NCI-H226 (cell line): ENCODE results near the gene SVIL.
"Not testable (repeated sequence)": the region's sequence is repeated elsewhere in the genome, so short reads cannot be mapped to it uniquely, and the experiment has no call there.

Experiments
- DNase-seq: peaks from one replicate; pipeline ENCODE4 v3.0.0-alpha.2; 2015

Gene SVIL

DNA sequence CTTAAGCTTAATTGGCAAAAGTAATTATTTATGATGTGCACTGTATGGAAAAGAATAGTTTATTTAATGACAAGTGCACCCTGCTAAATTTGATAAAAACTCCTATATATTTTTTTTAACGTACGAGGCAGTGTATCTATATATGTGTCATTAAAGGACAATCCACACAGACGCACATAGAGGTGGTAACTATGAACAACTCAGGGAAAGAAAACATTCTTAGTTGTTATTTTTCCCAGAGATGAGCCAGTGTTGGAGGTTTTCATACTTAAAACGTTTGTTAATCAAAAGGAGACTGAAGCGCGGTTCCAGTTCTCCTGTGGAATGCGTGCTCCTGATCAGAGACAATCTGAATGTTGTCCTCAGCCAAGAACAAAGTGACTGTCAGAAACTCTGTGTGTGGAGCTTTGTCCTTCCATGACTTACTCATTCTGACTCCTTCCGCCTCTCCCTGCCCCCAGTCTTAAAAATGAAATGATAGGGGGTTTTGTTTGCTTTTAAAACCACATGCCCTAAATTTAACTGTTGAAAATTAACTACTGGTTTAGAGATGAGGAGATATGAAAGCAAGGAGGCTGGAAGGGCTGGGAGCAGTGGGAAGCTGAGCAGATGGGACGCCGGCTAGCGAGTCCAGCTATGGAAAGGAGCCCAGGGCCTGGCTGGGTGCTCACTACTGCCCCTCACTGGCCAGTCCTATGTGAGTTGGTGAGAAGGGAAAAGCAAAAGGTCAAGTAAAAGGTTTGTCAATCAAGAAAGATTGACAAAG is 99.6 kb downstream of the SVIL start:
- no peak for DNase-seq

DNA sequence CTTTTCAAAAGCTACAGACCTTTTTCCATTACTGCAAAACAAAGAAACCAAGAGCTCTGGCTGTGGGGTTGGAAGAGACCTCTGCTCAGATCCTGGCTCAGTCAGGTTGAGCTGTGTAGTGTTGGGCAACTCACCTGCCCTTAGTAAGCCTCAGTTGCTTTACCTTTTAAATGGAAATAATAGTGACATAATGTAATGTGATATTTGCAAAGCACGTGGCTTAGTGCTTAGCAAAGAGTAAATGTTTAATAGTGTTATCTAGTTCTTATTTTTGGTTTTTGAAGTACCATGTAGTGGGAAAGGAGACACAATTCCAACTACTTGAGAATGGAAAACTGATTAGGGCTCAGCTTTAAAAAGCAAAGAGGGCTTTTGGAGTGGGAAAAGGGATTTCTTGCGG is 100.2 kb downstream of the SVIL start:
- DNase-seq: no peak

DNA sequence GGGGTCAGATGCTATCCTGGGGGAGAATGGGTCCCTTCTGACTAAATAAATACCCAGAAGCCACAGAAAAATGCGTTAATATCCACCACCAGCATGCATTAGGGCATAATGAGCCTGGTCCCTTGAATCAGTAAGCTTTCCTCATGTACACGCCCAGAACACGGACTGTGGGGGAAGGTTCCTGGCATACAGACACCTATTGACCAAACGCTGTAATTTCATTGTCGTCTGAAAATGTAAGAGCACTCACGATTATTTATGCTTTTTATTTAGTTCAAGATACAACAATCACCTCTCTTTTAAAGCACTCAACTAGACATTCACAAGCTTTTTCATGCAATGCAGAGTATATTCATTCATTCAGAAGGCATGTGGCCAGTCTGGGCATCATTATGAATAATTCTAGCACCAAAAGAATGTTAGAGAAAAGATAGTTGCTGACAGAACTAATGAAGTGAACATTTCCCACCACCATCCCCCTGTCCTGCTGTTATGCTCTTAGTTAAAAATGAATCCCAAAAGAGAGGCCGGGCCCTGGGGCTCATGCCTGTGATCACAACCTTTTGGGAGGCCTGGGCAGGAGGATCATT is 101.0 kb downstream of the SVIL start:
- no peak for DNase-seq

DNA sequence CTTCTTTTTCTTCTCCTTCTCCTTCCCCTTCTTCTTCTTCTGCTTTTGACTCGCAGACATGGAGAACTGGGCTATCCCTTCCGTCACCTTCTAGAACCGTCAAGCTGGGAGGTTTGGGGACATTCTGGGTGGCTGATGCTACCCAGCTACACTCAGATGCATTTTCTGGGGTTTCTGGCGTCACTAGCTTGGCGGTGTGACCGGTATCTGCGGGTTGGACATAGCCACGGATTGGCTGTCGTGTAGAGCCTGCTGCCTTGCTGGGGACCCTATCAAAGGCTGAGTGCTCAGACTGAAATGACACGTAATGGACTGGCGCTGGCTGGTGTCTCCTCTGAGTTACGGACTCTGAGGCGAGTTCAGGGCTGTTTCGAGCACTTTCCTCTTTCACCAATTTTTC is 101.7 kb downstream of the SVIL start:
- DNase-seq: no peak

DNA sequence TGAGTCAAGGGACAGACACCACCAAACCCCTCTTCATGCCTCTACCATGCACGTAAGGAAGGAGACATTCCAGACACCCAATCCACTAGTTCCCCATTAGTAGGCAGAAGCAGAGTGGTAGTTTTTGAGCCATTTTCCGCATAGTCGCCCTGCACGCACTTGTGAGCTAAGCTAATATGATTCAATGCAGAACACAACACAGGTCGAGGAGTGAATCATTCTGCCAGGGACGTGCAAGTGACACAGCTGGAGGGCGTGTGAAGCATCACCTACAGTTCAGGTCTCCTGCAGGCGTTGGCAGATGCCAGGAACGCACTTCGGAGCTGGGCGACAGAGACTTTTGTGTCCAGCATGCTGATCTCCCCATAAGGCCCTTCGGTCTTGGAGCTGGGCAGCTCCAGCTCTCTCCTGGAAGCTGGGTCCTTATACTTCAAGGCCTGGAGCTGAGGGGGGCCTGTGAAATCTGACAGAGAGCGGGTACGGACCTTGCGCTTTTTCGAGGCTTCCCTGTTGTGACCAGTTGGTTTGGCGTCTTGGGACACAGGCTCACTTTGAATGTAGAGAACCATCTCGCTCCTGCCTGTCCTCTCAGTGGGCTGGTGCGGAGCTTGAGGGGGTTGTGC is 102.4 kb downstream of the SVIL start:
- no peak for DNase-seq

DNA sequence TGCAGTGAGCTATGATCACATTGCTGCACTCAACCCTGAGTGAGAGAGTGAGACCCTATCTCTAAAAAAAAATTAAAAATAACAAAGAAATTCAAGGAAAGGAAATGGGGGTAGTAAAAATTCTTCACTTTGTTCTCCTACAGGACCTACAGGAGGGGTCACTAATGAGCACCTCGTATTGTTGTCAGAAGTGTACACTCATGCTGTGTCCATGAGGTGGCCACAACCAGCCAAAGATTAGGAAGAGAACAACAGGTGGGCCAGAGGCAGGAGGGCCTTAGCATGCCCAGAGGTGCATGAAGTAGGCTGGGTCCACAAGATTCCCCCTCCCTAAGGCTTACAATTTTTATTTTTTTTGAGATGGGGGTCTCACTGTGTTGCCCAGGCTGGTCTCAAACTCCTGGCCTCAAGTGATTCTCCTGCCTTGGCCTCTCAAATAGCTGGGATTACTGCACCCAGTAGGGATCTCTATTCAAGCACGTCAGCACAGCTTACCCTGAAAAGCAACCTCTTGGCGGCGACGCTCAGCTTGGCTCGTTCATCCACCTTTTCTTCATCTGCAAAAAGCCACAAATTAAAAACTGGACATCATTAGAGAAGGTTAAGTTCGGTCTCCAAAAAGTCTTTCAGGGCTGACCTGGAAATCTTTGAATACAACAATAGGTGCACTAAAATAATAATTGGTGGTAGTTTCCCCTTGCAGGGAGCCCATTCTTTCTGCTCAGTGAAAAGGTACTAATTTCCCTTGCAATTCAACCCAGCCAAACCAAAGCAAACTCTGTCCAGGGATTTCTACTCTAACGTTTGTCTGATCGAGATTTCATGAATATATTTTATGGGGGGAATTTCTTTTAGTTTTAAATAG is 104.4 kb downstream of the SVIL start:
- DNase-seq: no peak

DNA sequence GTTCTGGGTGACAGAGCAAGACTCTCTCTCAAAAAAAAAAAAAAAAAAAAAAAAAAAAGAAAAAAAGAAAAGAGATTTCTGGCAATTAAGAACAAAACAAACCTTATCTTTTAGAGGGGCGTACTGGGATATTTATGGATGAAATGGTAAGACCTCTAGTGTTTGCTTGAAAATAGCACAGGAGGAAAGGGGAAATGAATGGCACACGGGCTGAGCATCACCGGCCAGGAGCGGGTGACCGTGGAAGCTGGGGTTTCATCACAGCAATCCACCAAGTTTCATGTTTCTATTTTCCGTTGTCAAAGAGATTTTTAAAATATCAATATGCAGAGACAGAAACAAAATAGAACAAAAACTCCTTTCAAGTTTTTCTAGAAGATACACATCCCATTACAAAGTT is 105.6 kb downstream of the SVIL start:
- no peak for DNase-seq

DNA sequence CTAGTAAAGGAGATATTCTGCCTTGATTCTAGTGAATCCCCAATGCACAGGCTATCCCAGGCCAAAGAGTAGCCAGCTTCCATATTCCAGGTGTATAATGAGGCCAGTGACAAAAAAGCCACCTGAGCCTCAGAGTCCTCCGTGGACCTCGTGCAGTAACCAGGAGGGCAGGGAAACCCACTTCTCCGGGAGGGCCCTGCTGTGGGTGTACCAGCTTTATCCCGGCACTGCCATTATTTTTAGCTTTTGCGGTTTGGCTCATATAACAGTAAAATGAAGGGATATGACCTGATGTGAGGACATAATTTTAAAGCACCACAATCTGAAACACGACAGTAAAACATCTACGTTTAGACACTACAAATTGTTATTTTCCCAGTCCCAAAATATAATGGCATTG is 109.0 kb downstream of the SVIL start:
- DNase-seq: no peak

DNA sequence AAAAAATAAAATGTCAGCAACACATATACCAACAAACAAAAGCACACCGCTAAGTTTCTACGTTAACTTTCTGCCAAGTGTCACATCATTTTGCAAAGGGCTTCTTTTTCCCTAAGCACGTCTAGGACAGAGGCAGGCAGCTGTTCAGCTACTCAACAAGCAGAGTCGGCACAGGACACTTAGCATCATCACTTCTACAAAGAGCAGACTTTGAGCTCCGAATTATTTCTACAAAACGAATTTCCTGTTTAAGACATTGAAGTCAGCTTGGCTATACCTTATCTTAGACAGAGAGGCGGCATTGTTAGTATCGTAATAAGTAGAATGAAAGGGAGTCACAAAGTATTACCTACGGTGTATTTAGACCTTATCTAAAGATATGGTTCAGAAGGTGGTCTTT is 110.1 kb downstream of the SVIL start:
- DNase-seq: no peak

DNA sequence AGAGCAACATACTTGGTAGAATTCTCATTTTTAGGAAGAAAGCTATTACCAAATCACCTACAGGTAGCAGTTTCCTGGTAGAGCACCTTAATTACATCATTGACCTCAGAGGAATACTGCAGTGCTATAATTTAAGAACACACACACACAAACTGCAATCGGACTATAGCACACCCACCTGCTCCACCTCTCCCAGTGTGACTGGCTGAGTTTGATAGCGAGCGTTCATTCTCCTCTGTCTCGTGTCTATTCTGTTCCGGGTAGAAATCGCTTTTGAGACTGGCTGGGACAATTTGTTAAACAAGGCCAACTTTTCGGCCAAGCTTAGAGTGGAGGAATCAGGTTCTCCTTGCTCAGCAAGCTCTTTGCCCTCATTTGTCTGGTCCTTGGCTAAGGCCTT is 110.5 kb downstream of the SVIL start:
- DNase-seq: no peak

DNA sequence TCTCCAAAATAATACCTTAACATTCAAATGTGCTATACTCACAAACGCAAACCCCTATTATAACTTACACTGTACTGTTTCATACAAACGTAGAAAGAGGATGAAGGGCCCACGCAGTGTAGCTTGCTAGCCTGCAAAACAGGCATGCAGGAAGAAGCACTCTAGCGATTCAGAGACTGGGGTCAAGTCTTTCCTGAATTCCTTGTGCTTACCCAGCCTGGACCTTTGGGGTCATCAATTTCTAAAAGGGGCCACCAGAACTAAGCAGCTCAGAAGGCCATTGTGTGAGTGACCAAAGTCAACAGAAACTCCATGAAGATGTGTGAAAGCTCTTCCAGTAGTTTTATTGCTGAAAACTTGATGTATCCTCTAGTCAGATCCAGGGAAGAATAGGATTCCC is 111.9 kb downstream of the SVIL start:
- DNase-seq: no peak

DNA sequence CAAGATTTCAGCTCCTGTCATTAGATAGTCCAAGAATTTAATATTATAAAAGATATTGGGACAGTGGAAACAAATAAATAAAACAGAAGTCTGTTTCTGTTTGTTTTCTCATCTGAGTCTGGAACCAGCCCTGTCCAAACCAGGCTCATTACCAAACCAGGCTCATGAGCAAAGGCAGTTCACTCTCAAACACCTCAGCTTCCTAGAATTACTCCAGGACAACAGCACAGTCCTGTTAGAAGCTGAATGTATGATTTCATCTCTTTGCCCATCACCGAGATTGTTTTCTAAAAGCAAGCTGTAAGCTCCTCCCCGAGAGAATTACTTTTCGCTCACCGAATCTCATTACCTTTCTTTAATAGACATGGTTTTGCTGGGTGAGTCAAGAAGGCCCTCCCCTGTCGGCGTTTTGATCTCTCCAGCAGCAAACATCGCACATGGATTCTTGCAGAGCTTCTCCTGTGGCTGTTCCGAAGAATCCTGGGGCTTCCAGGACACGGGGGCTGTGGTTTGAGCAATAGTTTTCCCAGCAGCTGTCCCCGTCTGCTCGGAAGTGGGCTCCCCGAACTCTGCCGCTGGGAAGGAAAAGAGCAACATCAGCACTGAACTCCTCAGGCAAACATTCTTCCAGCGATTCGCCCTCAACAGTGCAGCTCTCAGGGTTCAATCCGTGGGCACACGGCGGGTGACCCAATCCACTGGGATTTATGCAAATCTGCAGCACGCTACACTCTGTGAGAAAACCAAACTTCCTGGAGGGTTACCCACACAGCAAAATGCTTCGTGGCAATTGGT is 112.5 kb downstream of the SVIL start:
- no peak for DNase-seq

DNA sequence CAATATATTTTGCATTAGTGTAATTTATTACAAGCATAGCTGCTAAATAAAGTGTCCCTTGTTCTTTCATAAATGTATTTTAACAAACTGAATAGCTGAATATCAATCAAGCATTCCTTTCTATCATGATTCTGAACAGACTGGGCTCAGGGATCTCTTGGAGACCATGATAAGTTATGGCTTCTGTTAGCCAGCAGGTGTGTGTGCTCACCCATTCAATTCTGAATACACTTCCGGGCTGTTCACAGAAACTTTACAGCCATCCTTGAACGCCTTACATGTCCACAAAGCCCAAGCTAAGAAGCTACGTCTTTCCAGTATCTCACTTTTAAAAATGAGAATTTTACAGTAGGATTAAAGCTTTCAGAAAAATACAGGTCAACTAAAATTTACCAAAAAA is 115.1 kb downstream of the SVIL start:
- DNase-seq: no peak

DNA sequence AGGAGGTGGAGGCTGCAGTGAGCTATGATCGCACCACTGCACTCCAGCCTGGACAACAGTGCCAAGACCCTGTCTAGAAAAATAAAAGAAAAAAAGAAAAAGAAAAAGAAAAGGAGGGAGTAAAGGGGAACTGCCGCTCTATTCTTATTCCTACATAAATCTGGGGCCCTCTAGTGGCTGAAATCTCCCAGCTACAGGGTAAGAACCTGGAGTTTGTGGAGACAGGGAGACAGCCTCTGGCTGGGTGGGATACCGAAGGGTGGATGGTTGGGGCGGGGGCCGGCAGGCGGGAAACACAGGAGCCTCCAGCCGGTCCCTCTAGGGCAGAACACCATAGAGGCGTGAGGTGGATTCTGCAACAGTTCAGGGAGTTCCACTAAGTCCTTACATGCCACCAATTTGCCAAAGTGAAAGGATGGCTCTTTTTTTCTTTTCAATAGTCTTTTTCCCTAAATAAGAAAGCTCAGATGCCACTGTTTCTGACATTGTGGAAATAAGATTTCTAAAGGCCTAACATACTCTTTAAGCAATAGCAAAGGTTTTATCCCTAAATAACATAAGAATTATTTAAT is 117.3 kb downstream of the SVIL start:
- no peak for DNase-seq

DNA sequence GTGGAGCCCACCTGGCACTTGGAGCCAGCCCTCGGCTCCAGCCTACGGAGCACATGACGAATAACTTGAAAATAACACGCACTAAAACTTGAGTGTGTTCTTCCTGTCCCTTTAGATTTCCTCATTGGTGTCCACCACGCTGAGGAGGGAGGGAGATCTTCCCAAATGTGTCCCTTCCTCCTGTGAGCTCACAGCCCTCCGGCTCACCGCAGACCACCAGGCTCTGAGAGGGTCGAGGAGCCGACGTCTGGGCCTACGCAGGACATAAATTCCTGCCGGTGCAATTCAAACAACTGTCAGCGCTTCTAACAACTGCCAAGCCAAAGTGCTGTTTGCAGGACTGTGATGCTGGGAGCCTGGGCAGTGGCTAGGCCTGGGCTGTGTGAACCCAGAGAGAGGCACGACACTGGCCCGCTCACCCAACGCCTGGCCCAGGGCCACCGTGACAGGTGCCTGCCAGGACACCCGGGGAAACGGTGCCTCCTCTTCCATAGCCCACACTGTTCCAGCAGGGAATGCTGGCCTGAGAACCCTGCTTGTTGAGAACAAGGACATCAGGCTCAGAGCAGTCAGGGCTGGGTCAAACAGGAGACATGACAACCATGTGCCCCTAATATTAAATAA is 118.3 kb downstream of the SVIL start:
- not testable (repeated sequence) for DNase-seq

DNA sequence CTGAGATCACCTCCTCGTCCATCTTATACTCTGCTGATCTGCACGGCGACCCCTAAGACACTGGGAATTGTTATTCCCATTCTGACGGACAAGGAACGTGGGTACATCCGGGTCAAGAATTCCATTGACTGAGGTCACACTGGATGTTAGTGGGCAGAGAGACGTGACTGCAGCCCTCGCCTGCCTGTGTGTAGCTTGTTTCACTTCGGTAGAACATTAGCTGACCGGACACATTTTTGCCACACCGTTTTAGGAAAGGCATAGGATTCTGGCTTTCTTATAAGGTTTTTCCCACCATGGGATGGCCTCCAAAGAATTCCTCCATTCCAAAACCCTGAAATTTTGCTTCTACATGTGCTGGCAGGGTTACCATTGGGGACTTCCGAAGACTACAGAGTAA is 118.9 kb downstream of the SVIL start:
- DNase-seq: not testable (repeated sequence)

DNA sequence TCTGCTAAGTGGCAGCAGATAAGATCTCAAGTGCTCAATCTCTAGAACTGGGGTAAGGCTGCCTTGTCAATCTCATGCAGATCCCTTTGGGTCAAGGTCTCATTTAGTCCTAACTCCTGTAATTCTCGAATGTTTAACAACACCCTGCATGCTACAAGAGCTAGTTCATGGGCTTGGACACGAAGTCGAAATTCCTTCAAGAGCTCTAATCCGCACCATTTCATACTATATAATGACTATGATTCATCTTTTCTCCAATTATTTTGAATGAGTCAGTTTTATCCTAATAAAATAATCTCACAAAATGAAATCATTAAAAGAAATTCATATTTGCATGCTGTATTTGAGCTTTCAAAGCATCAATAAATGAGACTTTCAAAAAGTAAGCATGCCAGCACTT is 119.7 kb downstream of the SVIL start:
- not testable (repeated sequence) for DNase-seq

DNA sequence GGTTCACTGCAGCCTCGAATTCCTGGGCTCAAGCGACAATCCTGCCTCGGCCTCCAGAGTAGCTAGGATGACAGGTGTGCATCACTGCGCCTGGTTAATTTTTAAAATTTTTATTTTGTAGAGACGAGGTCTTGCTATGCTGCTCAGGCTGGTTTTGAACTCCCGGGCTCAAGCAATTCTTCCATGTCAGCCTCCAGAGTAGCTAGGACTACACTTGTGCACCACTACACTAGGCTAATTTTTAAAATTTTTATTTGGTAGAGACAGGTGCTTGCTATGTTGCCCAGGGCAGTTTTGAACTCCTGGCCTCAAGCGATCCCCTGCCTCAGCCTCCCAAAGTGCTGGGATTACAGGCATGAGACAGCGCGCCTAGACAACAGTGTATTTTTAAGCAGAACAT is 120.5 kb downstream of the SVIL start:
- no peak for DNase-seq

DNA sequence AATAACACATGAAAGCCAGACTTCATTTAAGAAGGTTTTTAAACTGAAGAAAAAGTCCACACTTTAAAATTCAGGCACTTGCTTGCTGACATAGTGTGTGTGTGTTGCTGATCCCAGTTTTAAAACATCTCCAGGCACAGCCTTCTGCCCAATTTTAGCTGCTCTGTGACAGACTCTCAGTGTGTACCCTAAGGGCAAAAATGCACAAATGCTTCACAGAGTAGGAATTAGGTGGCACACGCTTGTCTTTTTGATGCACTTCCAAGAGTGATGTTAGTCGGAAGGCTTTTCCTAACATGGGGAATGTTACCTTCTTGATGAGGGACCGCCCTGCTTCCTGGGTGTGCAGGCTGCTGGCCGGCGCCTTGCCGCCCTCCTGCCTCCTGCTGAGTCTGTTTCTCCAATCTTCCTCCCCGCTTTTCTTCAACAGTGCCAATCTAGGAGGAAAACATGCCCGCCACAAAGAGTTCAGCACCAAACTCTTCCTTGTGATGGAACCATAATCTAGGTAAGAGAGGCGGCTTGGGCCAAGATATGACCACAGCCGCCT is 122.3 kb downstream of the SVIL start:
- no peak for DNase-seq

DNA sequence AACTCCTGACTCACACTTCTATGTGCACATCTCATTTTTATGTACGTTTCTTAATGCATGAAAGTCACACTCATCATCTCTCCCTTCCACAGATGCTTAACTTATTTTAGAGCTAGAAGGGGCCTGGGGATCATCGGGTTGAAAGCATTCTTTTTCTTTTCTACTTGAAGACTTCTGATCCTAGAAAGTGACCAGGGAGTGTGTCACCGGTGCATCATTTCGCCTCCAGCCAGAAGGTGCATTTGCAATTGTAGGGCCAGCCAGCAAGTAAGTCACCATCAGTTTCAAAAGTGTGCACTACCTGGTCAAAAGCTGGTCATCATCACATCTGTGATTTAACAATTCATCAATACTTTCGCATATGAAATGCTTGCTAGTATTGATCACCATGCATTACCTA is 123.0 kb downstream of the SVIL start:
- not testable (repeated sequence) for DNase-seq

DNA sequence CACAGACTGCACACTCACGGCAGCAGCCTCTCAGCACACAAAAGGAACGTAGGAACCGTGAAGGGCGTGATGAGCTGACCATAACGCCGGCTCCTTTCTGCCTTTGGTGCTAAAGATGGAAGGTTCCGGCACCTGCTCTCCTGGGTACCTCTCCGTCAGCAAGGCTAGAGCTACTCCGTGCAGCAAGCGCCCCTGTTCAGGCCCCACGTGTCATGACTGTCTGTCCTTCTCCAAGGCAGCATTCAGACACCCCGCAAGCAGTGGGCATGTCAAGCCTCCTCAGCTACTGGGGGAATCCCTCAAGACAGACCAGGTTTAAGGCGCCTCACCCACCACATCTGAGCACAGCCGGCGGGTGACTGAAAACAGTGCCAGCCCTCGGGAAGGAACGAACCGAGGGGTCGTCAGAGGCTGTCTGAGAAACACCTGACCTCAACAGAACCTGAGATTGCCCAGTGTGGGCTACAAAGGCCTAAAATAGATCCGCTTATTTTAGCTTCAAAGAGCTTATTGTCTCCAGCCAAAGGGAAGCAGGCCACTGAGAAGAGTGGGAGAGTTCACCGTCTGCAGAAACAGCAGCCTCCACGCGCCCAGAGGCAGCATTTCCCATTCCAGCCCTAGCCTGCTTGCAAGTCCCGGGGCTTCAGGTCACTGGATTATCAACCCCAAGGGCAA is 124.2 kb downstream of the SVIL start:
- DNase-seq: not testable (repeated sequence)
